GM21390 (cell line): Measurements from ENCODE around the gene WHAMM.

Experiments used
- ATAC-seq: cut with Tn5 transposase; IDR thresholded peaks from one replicate; pipeline ENCODE4 v1.9.1; 2021; ENCODE audit not compliant: unreplicated experiment

The WHAMM gene

GRCh38 chr15:82838096-82838735 lies 28.8 kb downstream of the WHAMM start:
- ATAC-seq, result no peak

DNA sequence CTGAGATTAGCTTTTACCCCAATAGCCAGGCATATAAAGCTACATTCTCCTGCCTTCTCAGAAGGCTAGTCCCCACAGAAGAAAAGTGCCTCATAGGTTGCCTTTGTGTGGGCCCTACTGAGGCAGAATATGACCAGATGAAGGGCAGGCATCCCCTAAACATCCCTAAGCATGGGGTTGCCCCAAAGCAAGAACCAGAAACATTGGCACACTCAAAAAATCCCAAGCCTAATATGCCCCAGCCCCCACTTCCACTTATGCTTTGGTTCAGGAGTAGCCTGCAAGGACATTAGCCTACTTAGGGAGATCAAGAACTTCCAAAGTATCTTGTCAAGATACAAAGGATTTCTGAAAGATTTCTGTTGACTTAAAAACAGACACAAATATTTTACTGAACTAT lies 29.7 kb downstream of the WHAMM start:
- no peak for ATAC-seq

GRCh38 chr15:82840166-82840565 lies 30.7 kb downstream of the WHAMM start:
- ATAC-seq, result no peak

DNA sequence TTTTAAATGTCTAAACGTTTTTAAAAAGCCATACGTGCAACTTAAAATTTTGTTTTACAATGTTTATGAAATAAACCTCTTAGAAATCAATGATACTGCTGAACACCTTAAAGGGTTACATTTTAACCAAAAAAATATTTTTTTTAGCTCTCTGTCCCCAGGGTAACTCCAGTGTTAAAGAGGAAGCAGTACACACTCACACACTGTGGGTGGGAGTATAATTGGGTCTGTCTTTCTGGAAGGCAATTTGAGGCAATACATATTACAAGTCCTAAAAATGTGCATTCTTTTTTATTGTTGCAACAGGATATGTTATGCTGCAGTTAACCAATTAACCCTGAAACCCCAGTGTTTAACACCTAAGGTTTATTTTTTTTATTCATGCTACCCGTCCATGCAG lies 34.1 kb downstream of the WHAMM start:
- no peak for ATAC-seq

- ATAC-seq, result no peak
These were observed 36.3 kb downstream of the WHAMM start for GRCh38 chr15:82845686-82846085.

GRCh38 chr15:82846621-82847020 lies 37.2 kb downstream of the WHAMM start:
- no peak for ATAC-seq

DNA sequence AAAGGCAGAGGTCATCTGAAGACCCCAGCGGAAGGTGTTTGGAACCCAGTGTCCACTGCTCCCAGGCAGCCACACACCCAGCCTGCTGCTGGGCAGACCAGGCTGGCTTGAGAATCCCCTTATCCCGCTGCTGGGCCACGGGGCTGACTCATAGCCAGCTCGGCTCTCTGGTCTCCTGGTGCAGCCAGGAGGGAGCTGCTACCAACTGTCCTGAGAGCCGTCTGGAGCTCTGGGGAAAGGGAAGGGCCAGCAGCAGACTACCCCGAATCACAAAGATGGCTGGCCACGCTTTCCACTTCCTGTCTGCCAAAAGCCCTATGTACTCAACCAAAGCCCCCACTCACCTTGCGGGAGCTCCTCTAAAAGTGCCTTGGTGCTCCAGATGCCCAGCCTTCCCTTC lies 38.3 kb downstream of the WHAMM start:
- no peak for ATAC-seq

- ATAC-seq, result no peak
These were observed 39.0 kb downstream of the WHAMM start for GRCh38 chr15:82848241-82848993.

DNA sequence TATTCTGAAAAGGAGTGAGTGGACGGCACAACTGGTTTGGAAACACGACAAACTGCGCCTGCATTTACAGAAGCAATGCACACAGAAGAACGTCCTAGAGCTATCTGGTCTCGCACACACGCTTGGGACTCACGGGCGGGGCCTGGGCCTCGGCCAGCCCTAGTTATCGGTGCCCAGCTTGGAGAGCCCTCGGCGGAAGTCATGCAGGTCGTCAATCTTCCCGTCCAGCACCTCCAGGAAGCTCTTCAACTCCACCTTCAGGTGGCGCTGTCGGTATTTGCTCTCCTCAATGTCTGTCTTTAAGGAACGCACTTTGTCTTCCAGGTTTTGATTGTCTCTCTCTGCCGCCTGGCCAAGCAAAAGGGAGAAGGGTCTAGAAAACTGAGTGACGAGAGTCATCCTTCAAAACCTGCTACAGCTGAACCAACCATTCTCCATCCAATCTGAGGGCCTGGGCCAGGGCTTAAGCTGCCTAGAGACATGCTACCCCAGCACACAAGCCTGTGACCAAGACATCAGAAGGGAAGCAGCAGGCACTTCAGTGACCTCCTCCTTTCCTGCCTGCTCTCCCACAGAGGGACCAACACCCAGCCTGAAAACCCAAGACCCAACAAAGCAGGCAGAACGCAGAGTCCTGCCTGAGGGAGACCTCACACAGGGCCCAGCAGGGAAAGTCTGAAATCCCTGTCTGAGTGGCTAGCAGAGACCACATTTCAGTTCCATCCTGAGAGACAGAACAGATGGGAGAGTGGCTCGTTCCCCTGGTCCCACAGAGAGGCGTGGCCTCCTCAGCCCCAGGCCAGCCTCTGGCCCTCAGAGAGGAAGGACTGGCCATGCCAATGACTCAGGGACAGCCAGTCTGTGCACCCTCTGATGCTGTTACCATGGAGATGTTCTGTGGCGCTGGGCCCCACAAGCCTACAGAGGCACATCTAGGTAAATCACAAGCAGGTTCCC lies 40.4 kb downstream of the WHAMM start:
- ATAC-seq, result no peak

- no peak for ATAC-seq
These were observed 41.3 kb downstream of the WHAMM start for GRCh38 chr15:82850731-82851130.

GRCh38 chr15:82851306-82851850 lies 42.0 kb downstream of the WHAMM start:
- no peak for ATAC-seq

DNA sequence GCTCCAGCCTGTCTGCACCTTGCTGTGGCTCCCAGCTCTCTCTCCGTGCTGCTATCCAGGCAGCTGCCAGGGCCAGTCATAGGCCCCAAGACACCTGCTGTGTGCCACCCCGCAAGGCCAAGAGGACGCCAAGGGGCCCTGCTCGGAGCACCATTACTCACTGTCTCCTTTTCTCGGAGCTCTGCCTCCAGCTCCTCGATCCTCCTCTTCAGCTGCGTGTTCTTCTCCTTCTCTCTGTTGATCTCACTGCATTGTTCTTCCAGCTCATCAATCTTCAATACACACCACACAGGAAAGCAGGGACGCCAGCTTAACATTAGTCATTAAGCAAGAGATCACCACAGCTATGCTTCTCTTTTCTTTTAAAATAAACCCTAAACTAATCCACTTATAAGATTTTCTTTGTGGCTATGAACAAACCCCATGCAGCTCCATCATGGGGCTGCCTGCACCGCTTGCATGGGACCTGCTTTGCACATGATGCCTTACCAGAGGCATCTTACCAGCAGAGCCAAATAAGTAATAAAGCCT lies 42.6 kb downstream of the WHAMM start:
- no peak for ATAC-seq

- ATAC-seq, result no peak
These were observed 43.6 kb downstream of the WHAMM start for GRCh38 chr15:82852941-82853561.

GRCh38 chr15:82854554-82854953 lies 45.1 kb downstream of the WHAMM start:
- no peak for ATAC-seq

DNA sequence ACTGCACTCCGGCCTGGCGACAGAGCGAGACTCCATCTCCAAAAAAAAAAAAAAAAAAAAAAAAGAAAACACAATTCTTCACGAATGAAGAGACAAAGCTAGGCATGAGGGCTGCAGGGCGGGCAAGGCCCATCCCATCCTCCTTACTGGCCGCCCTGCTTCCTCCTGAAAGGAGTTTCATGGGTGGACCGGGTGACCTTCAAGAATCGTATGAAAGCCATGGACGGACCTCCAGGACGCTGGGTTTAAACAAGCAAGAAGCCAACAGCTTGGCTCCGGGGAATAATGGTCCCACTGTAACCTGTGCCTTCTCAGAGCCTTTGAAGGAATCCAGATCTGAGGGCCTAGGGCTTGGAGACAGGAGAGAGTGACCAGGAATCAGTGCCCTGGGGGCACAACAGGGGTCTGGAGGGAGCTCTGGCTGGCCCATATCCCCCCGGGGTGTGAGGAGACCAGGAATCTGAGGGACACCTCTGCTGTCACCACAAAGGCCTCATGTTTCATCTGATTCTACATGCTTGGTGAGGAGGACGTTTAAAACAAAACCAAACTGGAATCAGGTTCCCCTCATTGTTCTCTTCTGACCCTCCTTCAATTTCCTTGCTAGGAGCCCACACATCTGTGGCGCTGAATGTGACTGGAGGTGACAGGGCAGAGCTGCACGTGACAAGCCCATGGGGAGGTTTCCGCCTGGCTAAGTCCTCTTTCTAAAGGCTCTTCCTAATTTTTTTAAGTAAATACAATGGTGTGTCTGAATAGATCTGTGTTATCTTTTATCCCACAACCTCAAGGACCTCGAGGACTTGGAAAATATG lies 46.1 kb downstream of the WHAMM start:
- ATAC-seq, result no peak

DNA sequence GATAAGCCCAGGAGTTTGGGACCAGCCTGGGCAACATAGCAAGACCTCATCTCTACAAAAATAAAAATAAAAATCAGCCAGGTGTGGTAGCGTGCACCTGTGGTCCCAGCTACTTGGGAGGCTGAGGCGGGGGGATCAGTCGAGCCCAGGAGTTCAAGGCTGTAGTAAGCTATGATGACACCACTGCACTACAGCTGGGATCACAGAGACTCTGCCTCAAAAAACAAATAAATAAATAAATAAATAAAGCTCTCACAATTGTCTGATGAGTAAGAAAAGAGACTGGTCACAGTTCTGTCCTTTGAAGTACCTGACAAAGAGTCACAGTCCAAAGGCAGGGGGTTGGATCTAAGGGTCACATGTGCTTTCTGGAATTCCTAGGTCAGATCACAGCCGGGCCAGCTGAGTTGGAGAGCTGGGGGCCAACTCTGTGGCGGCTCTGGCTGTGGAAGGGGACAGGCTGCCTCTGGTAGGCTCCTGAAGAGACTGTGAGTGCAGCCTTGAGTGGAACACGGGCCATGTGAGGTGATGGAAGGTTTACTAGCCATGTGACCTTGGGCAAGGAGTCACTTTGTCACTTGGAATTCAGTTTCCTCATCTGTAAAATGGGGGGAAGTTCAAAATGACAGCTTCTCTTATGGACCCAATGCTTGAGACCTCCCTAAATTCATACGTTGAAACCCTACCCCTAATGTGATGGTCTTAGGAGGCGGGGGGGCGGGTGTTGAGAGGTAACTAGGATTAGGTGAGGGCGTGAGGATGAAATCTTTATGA lies 47.2 kb downstream of the WHAMM start:
- ATAC-seq, result no peak

- ATAC-seq, result no peak
These were observed 49.5 kb downstream of the WHAMM start for GRCh38 chr15:82858932-82859331.

DNA sequence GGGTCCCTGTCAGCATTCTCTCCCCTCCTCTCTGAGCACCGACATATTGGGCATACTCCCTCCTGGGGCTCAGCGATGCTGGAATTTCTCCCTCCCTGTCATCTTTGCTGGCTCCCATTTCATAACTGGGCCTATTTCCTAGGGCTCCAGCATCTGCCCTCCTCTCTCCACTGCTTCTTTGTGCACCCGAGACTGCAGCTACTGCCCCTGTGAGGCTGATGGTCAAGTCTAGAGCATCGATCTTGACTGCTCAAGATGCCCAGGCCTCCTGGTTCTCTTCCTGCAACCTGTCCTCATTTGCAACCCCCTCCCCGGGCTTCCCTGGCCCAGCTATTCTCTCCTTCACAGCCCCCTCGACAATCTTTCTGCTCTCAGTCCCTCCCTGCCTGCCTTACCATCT lies 53.5 kb downstream of the WHAMM start:
- no peak for ATAC-seq

- ATAC-seq, result no peak
These were observed 55.5 kb downstream of the WHAMM start for GRCh38 chr15:82864967-82865366.
